Measurements from ENCODE around the gene HES3. TPM values are rescaled to one million over a fixed set of nuclear protein-coding genes. Genes with fewer than 3 reads are reported as not detected.

The HES3 gene
- total RNA-seq, 1 donor: not detected

- no peak for DNase-seq (ENCODE audit: low read depth in 2 of 3, low spot score in 2 of 3)
Measured at GRCh38 chr1:6260961-6261614, 17.1 kb downstream of the HES3 start, which contains the start of gene GPR153. Gene GPR153, minus strand, starts transcription at chr1:6261098. Its CDS starts 6,193 bp downstream, at chr1:6254905.

- no peak for DNase-seq (ENCODE audit: low read depth in 2 of 3, low spot score in 2 of 3)
Measured at GRCh38 chr1:6261615-6261995, 17.6 kb downstream of the HES3 start.

- DNase-seq (ENCODE audit: low read depth in 2 of 3, low spot score in 2 of 3): no peak
Measured at GRCh38 chr1:6262555-6263420, 18.8 kb downstream of the HES3 start.

- no peak for DNase-seq (ENCODE audit: low read depth in 2 of 3, low spot score in 2 of 3)
Measured at GRCh38 chr1:6263716-6264115, 19.7 kb downstream of the HES3 start.

- DNase-seq (ENCODE audit: low read depth in 2 of 3, low spot score in 2 of 3): no peak
Measured at GRCh38 chr1:6265151-6265550, 21.2 kb downstream of the HES3 start.

- no peak for DNase-seq (ENCODE audit: low read depth in 2 of 3, low spot score in 2 of 3)
Measured at GRCh38 chr1:6266641-6267040, 22.7 kb downstream of the HES3 start.

- no peak for DNase-seq (ENCODE audit: low read depth in 2 of 3, low spot score in 2 of 3)
Measured at GRCh38 chr1:6267686-6268322, 23.8 kb downstream of the HES3 start.

- no peak for DNase-seq (ENCODE audit: low read depth in 2 of 3, low spot score in 2 of 3)
Measured at GRCh38 chr1:6268415-6268814, 24.4 kb downstream of the HES3 start.

- no peak for DNase-seq (ENCODE audit: low read depth in 2 of 3, low spot score in 2 of 3)
Measured at GRCh38 chr1:6269296-6269695, 25.3 kb downstream of the HES3 start.

- DNase-seq (ENCODE audit: low read depth in 2 of 3, low spot score in 2 of 3): no peak
Measured at GRCh38 chr1:6269720-6270400, 25.9 kb downstream of the HES3 start.

- DNase-seq (ENCODE audit: low read depth in 2 of 3, low spot score in 2 of 3): no peak
Measured at GRCh38 chr1:6270401-6270800, 26.4 kb downstream of the HES3 start.

- DNase-seq (ENCODE audit: low read depth in 2 of 3, low spot score in 2 of 3): no peak
Measured at GRCh38 chr1:6271006-6271405, 27.0 kb downstream of the HES3 start.

- DNase-seq (ENCODE audit: low read depth in 2 of 3, low spot score in 2 of 3): no peak
Measured at GRCh38 chr1:6271554-6271953, 27.6 kb downstream of the HES3 start.

- DNase-seq (ENCODE audit: low read depth in 2 of 3, low spot score in 2 of 3): no peak
Measured at GRCh38 chr1:6272452-6272851, 28.5 kb downstream of the HES3 start.

- DNase-seq (ENCODE audit: low read depth in 2 of 3, low spot score in 2 of 3): no peak
Measured at GRCh38 chr1:6272868-6273267, 28.9 kb downstream of the HES3 start.

- no peak for DNase-seq (ENCODE audit: low read depth in 2 of 3, low spot score in 2 of 3)
Measured at GRCh38 chr1:6273380-6273891, 29.5 kb downstream of the HES3 start.

- no peak for DNase-seq (ENCODE audit: low read depth in 2 of 3, low spot score in 2 of 3)
Measured at GRCh38 chr1:6274102-6274501, 30.1 kb downstream of the HES3 start.

- DNase-seq (ENCODE audit: low read depth in 2 of 3, low spot score in 2 of 3): no peak
Measured at GRCh38 chr1:6274622-6275139, 30.7 kb downstream of the HES3 start.

GRCh38 chr1:6275826-6276782, 32.1 kb downstream of the HES3 start:
- no peak for DNase-seq (ENCODE audit: low read depth in 2 of 3, low spot score in 2 of 3)

Measured in hematopoietic multipotent progenitor cell (in vitro differentiated cells).